GM12878 (cell line): ENCODE measurements around the gene INSYN2B. TPM values are rescaled to one million over a fixed set of nuclear protein-coding genes. Genes with fewer than 3 reads are reported as not detected.

Experiments
- ATAC-seq: fragments of 200-7000 bp; cut with Tn5 transposase; 3 replicates; pipeline ENCODE4 v1.9.1; 2020; ENCODE audit warnings: mild to moderate bottlenecking, moderate library complexity
- BruUV-seq: library from RNA; stranded (reverse); fragments of 400-500 nt; replicated peaks from 2 replicates; lab custom pipeline; 2021; lab: Mats Ljungman, UMichigan
- CTCF ChIA-PET: fragments of 300-600 bp; sonication (Branson Sonifier 250); formaldehyde crosslinking; extraction: SDS; loops from one replicate; lab custom pipeline; 2021; ENCODE audit warnings: inconsistent platforms; lab: Yijun Ruan, JAX
- POLR2A ChIA-PET: fragments of 350-600 bp; formaldehyde crosslinking; extraction: SDS; loops from one replicate; lab custom pipeline; 2021; ENCODE audit warnings: inconsistent platforms; lab: Charles Lee
- RAD21 ChIA-PET: fragments of 300-600 bp; sonication (Branson Sonifier 250); formaldehyde crosslinking; loops from one replicate; lab custom pipeline; 2023; ENCODE audit warnings: antibody characterized with exemption; ENCODE audit not compliant: unreplicated experiment; lab: Charles Lee
- SMC1A ChIA-PET: fragments of 300-600 bp; sonication (Branson Sonifier 250); formaldehyde crosslinking; loops from one replicate; lab custom pipeline; 2023; ENCODE audit not compliant: unreplicated experiment, uncharacterized antibody; lab: Charles Lee
- DNase-seq: peaks from one replicate; pipeline ENCODE4 v3.0.0-alpha.2; 2011; ENCODE audit warnings: low read depth, low spot score
- FAIRE-seq: peaks from 3 replicates; lab custom pipeline; 2011; peaks lifted over from hg19 to GRCh38; lab: Jason Lieb, UNC
- H2AFZ ChIP-seq: 2 replicates; pipeline ENCODE4 v1.6.0; 2011; ENCODE audit warnings: low read depth, low read length, control low read depth; ENCODE audit not compliant: control insufficient read depth
- H3K27ac ChIP-seq: 2 replicates; pipeline ENCODE4 v1.5.1; 2011; ENCODE audit warnings: control low read depth; ENCODE audit not compliant: control insufficient read depth, insufficient read depth
- H3K27me3 ChIP-seq, 2 experiments: replicated peaks in 1 of 2; 2 replicates each; pipeline versions ENCODE4 v1.6.0 to v1.6.1; 2011; ENCODE audit warnings: low read length in 1 of 2; ENCODE audit not compliant: control insufficient read depth in 2 of 2, insufficient read depth in 2 of 2
- H3K36me3 ChIP-seq, 2 experiments: 2 replicates each; pipeline ENCODE4 v1.5.1; 2011; ENCODE audit warnings: low read length in 1 of 2; ENCODE audit not compliant: control insufficient read depth in 2 of 2, insufficient read depth in 2 of 2
- H3K4me1 ChIP-seq: 2 replicates; pipeline ENCODE4 v1.6.1; 2011; ENCODE audit warnings: mild to moderate bottlenecking, low read length, moderate library complexity, mixed read lengths; ENCODE audit not compliant: control insufficient read depth, insufficient read depth
- H3K4me2 ChIP-seq: 2 replicates; pipeline ENCODE4 v1.6.0; 2011; ENCODE audit warnings: control low read depth; ENCODE audit not compliant: control insufficient read depth, insufficient read depth
- H3K4me3 ChIP-seq: fragments of 200-600 bp; sonication (generic); 2 replicates; pipeline ENCODE4 v1.5.1; 2016
- H3K79me2 ChIP-seq: 2 replicates; pipeline ENCODE4 v1.6.0; 2011; ENCODE audit warnings: low read length; ENCODE audit not compliant: control insufficient read depth, insufficient read depth
- H3K9ac ChIP-seq: 2 replicates; pipeline ENCODE4 v1.8.0; 2011; ENCODE audit warnings: low read length, control low read depth, mixed read lengths; ENCODE audit not compliant: control insufficient read depth, insufficient read depth
- H3K9me3 ChIP-seq: replicated peaks from 3 replicates; pipeline ENCODE4 v1.5.1; 2011; ENCODE audit warnings: mild to moderate bottlenecking, low read length; ENCODE audit not compliant: control insufficient read depth, insufficient read depth
- H4K20me1 ChIP-seq: 2 replicates; pipeline ENCODE4 v1.6.0; 2011; ENCODE audit not compliant: control insufficient read depth, insufficient read depth
- CHD1 ChIP-seq: IDR thresholded peaks from 2 replicates; pipeline ENCODE4 v1.6.1; 2012; ENCODE audit warnings: low read depth, low read length, improper control_type of control experiment
- CTCF ChIP-seq, 3 experiments: IDR thresholded peaks in 2 of 3; conservative IDR thresholded peaks in 1 of 3; 2 replicates each; pipeline ENCODE4 v1.5.1; 2011; ENCODE audit warnings: low read depth in 3 of 3, low read length in 3 of 3, mild to moderate bottlenecking in 3 of 3, control low read depth in 2 of 3, moderate library complexity in 2 of 3, inconsistent platforms in 1 of 3, mixed read lengths in 1 of 3; ENCODE audit not compliant: control insufficient read depth in 2 of 3, insufficient read depth in 1 of 3; ENCODE audit errors: extremely low read depth in 1 of 3
- GATAD2B ChIP-seq: fragments of 450-650 bp; conservative IDR thresholded peaks from 2 replicates; pipeline ENCODE4 v1.6.1; 2017; ENCODE audit warnings: low read depth, mild to moderate bottlenecking, moderate library complexity
- HCFC1 ChIP-seq: fragments of 150-350 bp; IDR thresholded peaks from 2 replicates; pipeline ENCODE4 v1.6.1; 2014; ENCODE audit warnings: low read length
- HDAC2 ChIP-seq: fragments of 200-600 bp; sonication (generic); IDR thresholded peaks from 2 replicates; pipeline ENCODE4 v1.6.1; 2017
- IRF3 ChIP-seq: fragments of 450-650 bp; IDR thresholded peaks from 2 replicates; pipeline ENCODE4 v1.6.1; 2014; ENCODE audit warnings: mild to moderate bottlenecking
- IRF4 ChIP-seq: IDR thresholded peaks from 2 replicates; pipeline ENCODE4 v1.6.1; 2011; ENCODE audit warnings: low read depth, low read length
- MTA2 ChIP-seq: fragments of 450-650 bp; IDR thresholded peaks from 2 replicates; pipeline ENCODE4 v1.6.1; 2016; ENCODE audit warnings: low read depth, mild to moderate bottlenecking, moderate library complexity
- NFYA ChIP-seq: IDR thresholded peaks from 2 replicates; pipeline ENCODE4 v1.6.1; 2011; ENCODE audit warnings: low read depth, mild to moderate bottlenecking, low read length, improper control_type of control experiment, borderline replicate concordance
- NR2C1 ChIP-seq: fragments of 450-650 bp; IDR thresholded peaks from 2 replicates; pipeline ENCODE4 v1.6.1; 2017; ENCODE audit warnings: antibody characterized with exemption, mild to moderate bottlenecking, moderate library complexity
- NRF1 ChIP-seq: conservative IDR thresholded peaks from 2 replicates; pipeline ENCODE4 v1.6.1; 2011; ENCODE audit warnings: mild to moderate bottlenecking, low read depth, low read length, improper control_type of control experiment
- RAD21 ChIP-seq: IDR thresholded peaks from 2 replicates; pipeline ENCODE4 v1.6.1; 2011; ENCODE audit warnings: mild to moderate bottlenecking, low read depth, low read length, moderate library complexity; ENCODE audit not compliant: insufficient read depth
- TAF1 ChIP-seq: IDR thresholded peaks from 2 replicates; pipeline ENCODE4 v1.6.1; 2011; ENCODE audit warnings: mild to moderate bottlenecking, low read depth, low read length, borderline replicate concordance
- ZBED1 ChIP-seq: IDR thresholded peaks from 2 replicates; pipeline ENCODE4 v1.6.1; 2016; ENCODE audit warnings: borderline replicate concordance
- ZNF592 ChIP-seq: fragments of 450-650 bp; IDR thresholded peaks from 2 replicates; pipeline ENCODE4 v1.6.1; 2017; ENCODE audit warnings: mild to moderate bottlenecking, moderate library complexity
- ZSCAN29 ChIP-seq: fragments of 450-650 bp; IDR thresholded peaks from 2 replicates; pipeline ENCODE4 v1.6.1; 2017; ENCODE audit warnings: mild to moderate bottlenecking, moderate library complexity
- WGBS: methylation state at CpG from one replicate; pipeline ENCODE4 v1.1.6; 2016; ENCODE audit warnings: low lambda C conversion rate; ENCODE audit not compliant: insufficient replicate concordance, insufficient coverage; ENCODE audit errors: missing lambda C conversion rate; 5-methylcytosine and 5-hydroxymethylcytosine counted together
- in situ Hi-C: fragments of 300-500 bp; cut with MboI; formaldehyde crosslinking; loops from 9 replicates; pipeline ENCODE4 v1.14.3; 2018; ENCODE audit warnings: mixed read lengths
- intact Hi-C: fragments of 100-400 bp; cut with micrococcal nuclease; formaldehyde crosslinking; loops from one replicate; pipeline ENCODE4 v1.14.2; 2022; ENCODE audit not compliant: unreplicated experiment
- polyA plus RNA-seq, 11 experiments: library from polyadenylated mRNA; depleted of rRNA in 4 of 11; unstranded in 6 of 11; stranded (reverse) in 5 of 11; fragments of >200 nt; fragmentation: Nextera tagmentation in 4 of 11; fragmentation: Illumina TruSeq in 1 of 11; extraction: Ambion mirVana in 4 of 11; extraction: Trizol in 1 of 11; gene quantifications; 1 replicate in 1 of 11; 2 replicates in 10 of 11; pipeline versions ENCODE4 v1.2.1 to v1.2.3, GENCODE V29; 2011 to 2016; ENCODE audit warnings: inconsistent platforms in 2 of 11, missing spikeins in 2 of 11, low read depth in 1 of 11
- total RNA-seq, 4 experiments: library from RNA; depleted of rRNA in 3 of 4; stranded (reverse); fragments of >200 nt in 3 of 4; fragmentation: Illumina TruSeq in 1 of 4; extraction: Trizol in 1 of 4; gene quantifications; 2 replicates each; pipeline versions ENCODE4 v1.2.1 to v1.2.3, GENCODE V29; 2013 to 2021

INSYN2B gene
- total and polyA plus RNA-seq, 10 of the 15 experiments (the other 5 are each of a cell fraction or from before 2014, with no cell fraction given): 0.05 to 0.27 (median 0.13) TPM; not detected in 7

- Histone ChIP-seq H3K36me3 (peaks cover 7 to 13% of the 10 kb centered on the region in 2 experiments), H3K9me3 (no peaks in the 10 kb centered on the region; the same call in 2 of the 3 replicates), H4K20me1 (no peaks in the 10 kb centered on the region), H3K4me3 (no peak overlapping the region), H3K79me2 (no peaks in the 10 kb centered on the region), H3K4me2 (no peak overlapping the region), H3K27me3 (no peaks in the 10 kb centered on the region), H2AFZ (no peak overlapping the region), H3K4me1 (no peaks in the 10 kb centered on the region), H3K27ac (no peak overlapping the region), H3K9ac (no peak overlapping the region)
- intact Hi-C loops: no loop called here
- ChIA-PET RAD21 (no interaction called here), SMC1A (no interaction called here), POLR2A (no interaction called here), CTCF (no interaction called here)
- no TSS peak for BruUV-seq
- WGBS: 99% methylated on average over 6 of the region's 6 CpGs
- DNase-seq (no peak), FAIRE-seq (no peak), ATAC-seq (no peak)
- no peak for TF ChIP-seq NRF1
- no peak for TF ChIP-seq NR2C1
- no peak for TF ChIP-seq ZNF592
- TF ChIP-seq MTA2: no peak
- no peak for TF ChIP-seq CHD1
- TF ChIP-seq ZBED1: no peak
- TF ChIP-seq ZSCAN29: no peak
- no peak for TF ChIP-seq IRF4
- no peak for TF ChIP-seq HDAC2
- TF ChIP-seq IRF3: no peak
- TF ChIP-seq GATAD2B: no peak
- TF ChIP-seq TAF1: no peak
- TF ChIP-seq CTCF (IDR thresholded peaks at IDR 0.05 in 2 of 3, conservative IDR thresholded peaks at IDR 0.05 in 1 of 3; ENCODE audit: control insufficient read depth in 2 of 3, extremely low read depth in 1 of 3, insufficient read depth in 1 of 3, low read depth in 3 of 3, low read length in 3 of 3): no peak
- no peak for TF ChIP-seq RAD21
- TF ChIP-seq NFYA: no peak
- TF ChIP-seq HCFC1: no peak
- in situ Hi-C loops: no loop called here
Measured at GRCh38 chr5:170006021-170006420, 25.7 kb upstream of the INSYN2B start.
